Central memory CD8-positive, alpha-beta T cell (primary cell): ENCODE data around the gene DEFB129.

ENCODE experiments used
- ATAC-seq: fragments of 150-1000 bp; cut with Tn5 transposase; replicated peaks from 2 replicates; pipeline ENCODE4 v1.10.0; 2022; ENCODE audit warnings: mild to moderate bottlenecking, moderate FRiP score, moderate number of reproducible peaks; ENCODE audit not compliant: poor library complexity, severe bottlenecking; ENCODE audit errors: extremely low read depth
- DNase-seq, 2 donors: peaks; one replicate each; pipeline ENCODE4 v3.0.0; 2021; ENCODE audit warnings: low spot score in 2 of 2
- H3K27ac Mint-ChIP-seq: one replicate; pipeline ENCODE4 v1.8.0; 2022; ENCODE audit warnings: low read depth, mild to moderate bottlenecking, moderate library complexity, mixed read lengths
- H3K27me3 Mint-ChIP-seq: one replicate; pipeline ENCODE4 v1.8.0; 2022; ENCODE audit warnings: mixed read lengths
- H3K36me3 Mint-ChIP-seq: one replicate; pipeline ENCODE4 v1.8.0; 2022; ENCODE audit warnings: mild to moderate bottlenecking, moderate library complexity, mixed read lengths; ENCODE audit not compliant: insufficient read depth
- H3K4me1 Mint-ChIP-seq: one replicate; pipeline ENCODE4 v1.8.0; 2022; ENCODE audit warnings: mixed read lengths
- H3K4me3 Mint-ChIP-seq: one replicate; pipeline ENCODE4 v1.8.0; 2022; ENCODE audit warnings: mild to moderate bottlenecking, moderate library complexity, mixed read lengths
- H3K9me3 Mint-ChIP-seq: one replicate; pipeline ENCODE4 v1.8.0; 2022; ENCODE audit warnings: mixed read lengths

DEFB129 gene

GRCh38 chr20:278181-278580 is 51.1 kb downstream of the DEFB129 start:
- DNase-seq (no peak), ATAC-seq (no peak)
- H3K4me3 Mint-ChIP-seq: no peak overlapping the region
- no peaks in the 10 kb centered on the region for H3K4me1 Mint-ChIP-seq
- H3K36me3 Mint-ChIP-seq: no peaks in the 10 kb centered on the region
- no peaks in the 10 kb centered on the region for H3K27me3 Mint-ChIP-seq
- no peaks in the 10 kb centered on the region for H3K9me3 Mint-ChIP-seq
- H3K27ac Mint-ChIP-seq: no peak overlapping the region

- no peaks in the 10 kb centered on the region for H3K27me3 Mint-ChIP-seq
- H3K27ac Mint-ChIP-seq: no peak overlapping the region
- DNase-seq (no peak), ATAC-seq (no peak)
- H3K9me3 Mint-ChIP-seq: no peaks in the 10 kb centered on the region
- H3K4me1 Mint-ChIP-seq: no peaks in the 10 kb centered on the region
- no peak overlapping the region for H3K4me3 Mint-ChIP-seq
- no peaks in the 10 kb centered on the region for H3K36me3 Mint-ChIP-seq
These were observed 51.8 kb downstream of the DEFB129 start for GRCh38 chr20:278607-279571.
